ENCODE measurements around the gene MEMO1.
"Not testable (repeated sequence)": the region's sequence is repeated elsewhere in the genome, so short reads cannot be mapped to it uniquely, and the experiment has no call there.

Gene MEMO1

GRCh38 chr2:31909661-31910060, 101.1 kb downstream of the MEMO1 start:
- no peak for DNase-seq (ENCODE audit: low read depth, low spot score)

GRCh38 chr2:31907491-31907890, 103.3 kb downstream of the MEMO1 start:
- DNase-seq (ENCODE audit: low read depth, low spot score): not testable (repeated sequence)

GRCh38 chr2:31903109-31903780, 107.6 kb downstream of the MEMO1 start:
- no peak for DNase-seq (ENCODE audit: low read depth, low spot score)

GRCh38 chr2:31901900-31902299, 108.9 kb downstream of the MEMO1 start:
- DNase-seq (ENCODE audit: low read depth, low spot score): no peak

GRCh38 chr2:31900156-31900555, 110.7 kb downstream of the MEMO1 start:
- not testable (repeated sequence) for DNase-seq (ENCODE audit: low read depth, low spot score)

- not testable (repeated sequence) for DNase-seq (ENCODE audit: low read depth, low spot score)
Observed at GRCh38 chr2:31898346-31898745, 112.5 kb downstream of the MEMO1 start.

- not testable (repeated sequence) for DNase-seq (ENCODE audit: low read depth, low spot score)
Observed at GRCh38 chr2:31897340-31897739, 113.5 kb downstream of the MEMO1 start.

- DNase-seq (ENCODE audit: low read depth, low spot score): no peak
Observed at GRCh38 chr2:31896293-31896692, 114.5 kb downstream of the MEMO1 start.

GRCh38 chr2:31894656-31895055, 116.2 kb downstream of the MEMO1 start:
- DNase-seq (ENCODE audit: low read depth, low spot score): no peak

GRCh38 chr2:31893094-31893493, 117.7 kb downstream of the MEMO1 start:
- no peak for DNase-seq (ENCODE audit: low read depth, low spot score)

- no peak for DNase-seq (ENCODE audit: low read depth, low spot score)
Observed at GRCh38 chr2:31889044-31889443, 121.8 kb downstream of the MEMO1 start.

- no peak for DNase-seq (ENCODE audit: low read depth, low spot score)
Observed at GRCh38 chr2:31888550-31888949, 122.3 kb downstream of the MEMO1 start.

- DNase-seq (ENCODE audit: low read depth, low spot score): no peak
Observed at GRCh38 chr2:31886700-31887099, 124.1 kb downstream of the MEMO1 start.

- DNase-seq (ENCODE audit: low read depth, low spot score): no peak
Observed at GRCh38 chr2:31877008-31877407, 133.8 kb downstream of the MEMO1 start.

GRCh38 chr2:31874071-31874470, 136.7 kb downstream of the MEMO1 start:
- no peak for DNase-seq (ENCODE audit: low read depth, low spot score)

GRCh38 chr2:31865215-31865614, 145.6 kb downstream of the MEMO1 start:
- no peak for DNase-seq (ENCODE audit: low read depth, low spot score)

GRCh38 chr2:31863867-31864266, 146.9 kb downstream of the MEMO1 start:
- DNase-seq (ENCODE audit: low read depth, low spot score): no peak

- not testable (repeated sequence) for DNase-seq (ENCODE audit: low read depth, low spot score)
Observed at GRCh38 chr2:31863015-31863656, 147.7 kb downstream of the MEMO1 start.

- no peak for DNase-seq (ENCODE audit: low read depth, low spot score)
Observed at GRCh38 chr2:31859959-31860358, 150.8 kb downstream of the MEMO1 start.

- DNase-seq (ENCODE audit: low read depth, low spot score): no peak
Observed at GRCh38 chr2:31853521-31853920, 157.3 kb downstream of the MEMO1 start.

GRCh38 chr2:31842150-31842549, 168.7 kb downstream of the MEMO1 start:
- DNase-seq (ENCODE audit: low read depth, low spot score): not testable (repeated sequence)

GRCh38 chr2:31835450-31835849, 175.4 kb downstream of the MEMO1 start:
- DNase-seq (ENCODE audit: low read depth, low spot score): no peak

GRCh38 chr2:31832363-31832762, 178.4 kb downstream of the MEMO1 start:
- DNase-seq (ENCODE audit: low read depth, low spot score): no peak

Data from activated CD4-positive, CD25-positive, alpha-beta regulatory T cell treated with anti-CD3 and anti-CD28 coated beads, Interleukin-2, amount 50 U/mL, for 16 hours (primary cell).